Measurements from ENCODE around the gene GH1.

GRCh38 chr17:63960006-63960405 is 41.4 kb upstream of the GH1 start:
- TF ChIP-seq CTCF (IDR thresholded peaks at IDR 0.05) (no peak), POLR2A (IDR thresholded peaks at IDR 0.05) (no peak)

Data from upper lobe of left lung (tissue), 4 donors.